Activated CD8-positive, alpha-beta T cell treated with anti-CD3 and anti-CD28 coated beads for 36 hours (primary cell): ENCODE data around the gene GRM4. TPM values are rescaled to one million over a fixed set of nuclear protein-coding genes. Genes with fewer than 3 reads are reported as not detected.

Experiments used
- ATAC-seq: fragments of 200-7000 bp; cut with Tn5 transposase; one replicate; pipeline ENCODE4 v1.10.0; 2021; ENCODE audit warnings: mild to moderate bottlenecking, moderate library complexity
- CTCF ChIA-PET: fragments of 350-600 bp; sonication (Branson Sonifier 250); formaldehyde crosslinking; loops from one replicate; lab custom pipeline; 2021; ENCODE audit warnings: antibody characterized with exemption; lab: Charles Lee
- POLR2A ChIA-PET: fragments of 350-600 bp; sonication (Branson Sonifier 250); formaldehyde crosslinking; loops from one replicate; lab custom pipeline; 2021; ENCODE audit warnings: antibody characterized with exemption; lab: Charles Lee
- DNase-seq: peaks from one replicate; pipeline ENCODE4 v3.0.0-alpha.2; 2020
- H3K27ac Mint-ChIP-seq: one replicate; pipeline ENCODE4 v1.8.0; 2021; ENCODE audit warnings: mild to moderate bottlenecking, mixed read lengths
- H3K27me3 Mint-ChIP-seq: one replicate; pipeline ENCODE4 v1.8.0; 2021; ENCODE audit warnings: mixed read lengths
- H3K36me3 Mint-ChIP-seq: one replicate; pipeline ENCODE4 v1.8.0; 2021; ENCODE audit warnings: low read depth, mixed read lengths
- H3K4me1 Mint-ChIP-seq: one replicate; pipeline ENCODE4 v1.8.0; 2021; ENCODE audit warnings: low read depth, mixed read lengths
- H3K4me3 Mint-ChIP-seq: one replicate; pipeline ENCODE4 v1.8.0; 2021; ENCODE audit warnings: mild to moderate bottlenecking, moderate library complexity, mixed read lengths
- H3K9me3 Mint-ChIP-seq: one replicate; pipeline ENCODE4 v1.8.0; 2021; ENCODE audit warnings: mixed read lengths
- CTCF ChIP-seq: fragments of 200-600 bp; IDR thresholded peaks from one replicate; pipeline ENCODE4 v1.8.0; 2022; ENCODE audit warnings: antibody characterized with exemption, mild to moderate bottlenecking
- intact Hi-C: fragments of 100-400 bp; cut with micrococcal nuclease; formaldehyde crosslinking; loops from one replicate; pipeline ENCODE4 v1.10.0; 2022
- total RNA-seq, 2 experiments: library from RNA; stranded (reverse); gene quantifications; one replicate each; pipeline ENCODE4 v1.2.3, GENCODE V29; 2021

The GRM4 gene
- total RNA-seq, 2 experiments from 2014 or later: 0.11 to 0.14 TPM

DNA sequence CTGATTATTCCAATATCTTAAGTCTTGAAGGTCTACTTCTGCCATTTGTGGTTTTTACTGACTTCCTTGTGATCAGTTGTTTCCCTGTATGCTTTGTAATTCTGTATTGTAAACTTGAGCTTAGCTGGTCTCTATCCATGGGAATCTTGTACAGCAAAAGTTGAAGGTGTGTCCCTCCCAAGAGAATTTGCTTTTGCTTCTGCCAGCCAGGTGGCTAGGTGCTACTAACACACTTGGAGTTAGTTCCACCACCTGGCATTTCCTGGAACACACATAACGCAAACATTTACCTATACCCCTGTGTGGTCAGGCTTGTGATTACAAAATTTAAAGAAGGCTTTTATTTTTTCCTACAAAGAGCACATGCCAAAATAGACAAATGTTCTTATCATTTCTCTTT lies 141.2 kb downstream of the GRM4 start:
- ChIA-PET POLR2A (no interaction called here), CTCF (no interaction called here)
- no peak for TF ChIP-seq CTCF
- no peak overlapping the region for H3K4me3 Mint-ChIP-seq
- DNase-seq (no peak), ATAC-seq (no peak)
- no peaks in the 10 kb centered on the region for H3K36me3 Mint-ChIP-seq
- no peak overlapping the region for H3K27ac Mint-ChIP-seq
- H3K27me3 Mint-ChIP-seq: peaks cover under 1% of the 10 kb centered on the region
- H3K9me3 Mint-ChIP-seq: no peaks in the 10 kb centered on the region
- H3K4me1 Mint-ChIP-seq: no peaks in the 10 kb centered on the region
- intact Hi-C loops: no loop called here

GRCh38 chr6:34003962-34004361 lies 141.9 kb downstream of the GRM4 start:
- CTCF ChIA-PET: interaction anchor here (1.5 kb wide), 1 partner anchor 155 kb away, joined by 3 read pairs; no protein-coding TSS in a partner anchor

GRCh38 chr6:34001706-34002621 lies 143.9 kb downstream of the GRM4 start:
- POLR2A ChIA-PET: no interaction called here
- intact Hi-C loops: no loop called here
- H3K36me3 Mint-ChIP-seq: no peaks in the 10 kb centered on the region
- no peak overlapping the region for H3K4me3 Mint-ChIP-seq
- H3K4me1 Mint-ChIP-seq: no peaks in the 10 kb centered on the region
- no peak for TF ChIP-seq CTCF
- peaks cover 1% of the 10 kb centered on the region for H3K9me3 Mint-ChIP-seq
- H3K27me3 Mint-ChIP-seq: no peaks in the 10 kb centered on the region
- H3K27ac Mint-ChIP-seq: no peak overlapping the region
- CTCF ChIA-PET: interaction anchor here (1.2 kb wide), 1 partner anchor 231 kb away, joined by 3 read pairs; no protein-coding TSS in a partner anchor
- ATAC-seq: no peak
- no peak for DNase-seq

More at GRCh38 chr6:34003962-34004361, 141.9 kb downstream of the GRM4 start:
- Mint-ChIP-seq H3K36me3 (no peaks in the 10 kb centered on the region), H3K27me3 (no peaks in the 10 kb centered on the region), H3K4me3 (no peak overlapping the region), H3K9me3 (no peaks in the 10 kb centered on the region), H3K27ac (no peak overlapping the region), H3K4me1 (no peaks in the 10 kb centered on the region)
- no peak for TF ChIP-seq CTCF
- intact Hi-C loops: no loop called here
- POLR2A ChIA-PET: no interaction called here
- no peak for ATAC-seq
- no peak for DNase-seq

DNA sequence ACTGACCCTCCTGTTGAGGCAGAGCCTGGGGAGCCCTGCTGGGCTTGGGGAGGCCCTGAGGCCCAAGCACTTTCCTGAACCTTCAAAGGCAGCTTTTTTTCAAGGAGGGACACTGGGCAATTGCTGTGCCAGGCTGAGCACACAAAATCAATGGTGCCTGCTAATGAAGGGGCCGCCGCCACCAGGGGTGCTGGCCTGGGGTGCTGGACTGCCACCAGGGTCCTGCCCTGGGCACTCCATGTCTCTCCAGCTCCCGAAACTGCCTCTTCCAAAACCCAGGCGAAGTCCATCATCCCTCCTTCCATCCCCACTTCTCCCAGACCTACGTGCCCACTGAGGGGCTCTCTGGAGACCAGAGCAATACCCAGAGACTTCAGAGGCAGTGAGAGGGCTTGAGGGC lies 145.6 kb downstream of the GRM4 start:
- TF ChIP-seq CTCF: no peak
- H3K9me3 Mint-ChIP-seq: peaks cover 1% of the 10 kb centered on the region

DNA sequence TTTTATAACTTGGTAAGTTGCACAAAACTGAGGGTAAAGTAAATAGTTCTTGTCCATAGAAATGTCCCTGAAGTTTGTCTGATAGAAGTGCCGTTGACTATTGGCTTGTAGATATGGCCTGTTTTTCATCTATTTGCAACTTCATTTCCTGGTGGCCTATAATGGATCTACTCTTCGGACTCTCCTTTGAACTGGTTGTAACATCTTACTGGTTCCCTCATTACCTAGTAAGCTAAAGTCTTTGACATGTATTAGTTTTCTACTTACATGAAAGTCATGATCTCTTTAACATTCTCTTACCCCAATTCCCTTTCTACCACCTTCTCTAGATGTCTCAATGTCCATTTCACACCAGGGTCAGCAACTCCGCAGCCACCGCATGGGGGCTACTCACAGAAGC lies 146.3 kb downstream of the GRM4 start:
- no peak for ATAC-seq
- TF ChIP-seq CTCF: no peak
- H3K9me3 Mint-ChIP-seq: peaks cover 1% of the 10 kb centered on the region
- no peak for DNase-seq
- intact Hi-C loops: no loop called here
- H3K27me3 Mint-ChIP-seq: no peaks in the 10 kb centered on the region
- H3K4me3 Mint-ChIP-seq: no peak overlapping the region
- H3K27ac Mint-ChIP-seq: no peak overlapping the region
- CTCF ChIA-PET: interaction anchor here (0.8 to 1.0 kb wide), 2 partner anchors 56 to 228 kb away, joined by 4 read pairs; no protein-coding TSS in a partner anchor
- no peaks in the 10 kb centered on the region for H3K4me1 Mint-ChIP-seq
- POLR2A ChIA-PET: no interaction called here
- no peaks in the 10 kb centered on the region for H3K36me3 Mint-ChIP-seq

More for the DNA sequence above, 145.6 kb downstream of the GRM4 start:
- Mint-ChIP-seq H3K27me3 (no peaks in the 10 kb centered on the region), H3K4me3 (no peak overlapping the region), H3K4me1 (no peaks in the 10 kb centered on the region), H3K27ac (no peak overlapping the region), H3K36me3 (no peaks in the 10 kb centered on the region)
- POLR2A ChIA-PET: no interaction called here
- DNase-seq: no peak
- CTCF ChIA-PET: no interaction called here
- intact Hi-C loops: no loop called here
- ATAC-seq: no peak
